Right cardiac atrium (tissue), 5 donors: ENCODE measurements around the gene PREX1. TPM values are rescaled to one million over a fixed set of nuclear protein-coding genes. Genes with fewer than 3 reads are reported as not detected.

Experiments
- ATAC-seq, 2 donors: fragments of 200-7000 bp; cut with Tn5 transposase; one replicate each; pipeline versions ENCODE4 v1.8.0 to v1.9.1; 2020; ENCODE audit warnings: moderate library complexity in 2 of 2, mild to moderate bottlenecking in 1 of 2
- DNase-seq, 3 donors: peaks; one replicate each; pipeline ENCODE4 v3.0.0-alpha.2; 2020
- H3K27ac ChIP-seq: one replicate; pipeline ENCODE4 v1.5.1; 2013; ENCODE audit warnings: mild to moderate bottlenecking, low read length, control low read depth, moderate library complexity
- H3K27me3 ChIP-seq: one replicate; pipeline ENCODE4 v1.6.1; 2013; ENCODE audit not compliant: control insufficient read depth, insufficient read depth
- H3K4me1 ChIP-seq: one replicate; pipeline ENCODE4 v1.6.1; 2013; ENCODE audit warnings: low read length; ENCODE audit not compliant: control insufficient read depth, insufficient read depth
- H3K4me3 ChIP-seq: one replicate; pipeline ENCODE4 v1.5.1; 2013; ENCODE audit warnings: low read length, control low read depth
- H3K9me3 ChIP-seq: one replicate; pipeline ENCODE4 v1.6.1; 2013; ENCODE audit warnings: low read length; ENCODE audit not compliant: control insufficient read depth
- WGBS: extraction: QIAGEN DNeasy Blood & Tissue Kit; methylation state at CpG from one replicate; pipeline ENCODE4 v1.1.7; 2013; 5-methylcytosine and 5-hydroxymethylcytosine counted together
- intact Hi-C, 4 donors: fragments of 100-400 bp; cut with DNase I; formaldehyde crosslinking; loops; one replicate each; pipeline versions ENCODE4 v1.11.0 to v1.14.0; 2022 to 2023
- polyA plus RNA-seq: library from polyadenylated mRNA; stranded (reverse); fragments of 200-250 nt; gene quantifications from one replicate; pipeline ENCODE4 v1.2.3, GENCODE V29; 2013
- total RNA-seq, 4 donors: library from RNA; stranded (reverse); fragmentation: NEBNext Ultra II Directional; extraction: Animal tissue kit (Norgen Biotek cat#: 25700); gene quantifications; one replicate each; pipeline ENCODE4 v1.2.1, GENCODE V29; 2021
- donor health status: healthy with polysubstance abuse.
- donor health status: DM: no; HTN: yes; CAD: no.
- donor health status: DM: no; HTN: no; CAD: no.
- donor health status: DM: no; HTN: yes; CAD: no; lungs with severe emphysema.
- donor health status: DM: yes; HTN: yes; CAD: no.

Gene PREX1
- total and polyA plus RNA-seq, 5 donors = 9.0 to 16.2 (median 13.9) TPM

GRCh38 chr20:48800177-48800576, 27.6 kb downstream of the PREX1 start:
- H3K4me1 ChIP-seq = peaks cover 7% of the 10 kb centered on the region
- H3K27me3 ChIP-seq = no peaks in the 10 kb centered on the region
- ATAC-seq (peak; percentile 52 to 53), DNase-seq (no peak)
- H3K9me3 ChIP-seq = no peaks in the 10 kb centered on the region
- 62% methylated on average over 4 of the region's 4 CpGs for WGBS
- H3K27ac ChIP-seq = peak overlapping the region; percentile 71
- intact Hi-C loops = loop anchor here in 1 of 4 donors (5.0 kb wide), 1 partner anchor 543 kb away; no protein-coding TSS in a partner anchor
- H3K4me3 ChIP-seq = no peak overlapping the region

GRCh38 chr20:48799328-48800105, 28.3 kb downstream of the PREX1 start:
- peaks cover 6% of the 10 kb centered on the region for H3K4me1 ChIP-seq
- H3K4me3 ChIP-seq = no peak overlapping the region
- intact Hi-C loops = loop anchor here in 1 of 4 donors (5.0 kb wide), 1 partner anchor 542 kb away; no protein-coding TSS in a partner anchor
- DNase-seq = no peak
- peak overlapping the region; percentile 71 for H3K27ac ChIP-seq
- H3K9me3 ChIP-seq = no peaks in the 10 kb centered on the region
- H3K27me3 ChIP-seq = no peaks in the 10 kb centered on the region
- 72% methylated on average over 12 of the region's 12 CpGs for WGBS
- no peak for ATAC-seq

GRCh38 chr20:48797850-48798747, 29.7 kb downstream of the PREX1 start:
- Histone ChIP-seq H3K27ac (no peak overlapping the region), H3K27me3 (no peaks in the 10 kb centered on the region), H3K4me1 (peaks cover 6% of the 10 kb centered on the region), H3K9me3 (no peaks in the 10 kb centered on the region), H3K4me3 (no peak overlapping the region)
- intact Hi-C loops = no loop called here
- ATAC-seq (no peak), DNase-seq (no peak)
- WGBS = 78% methylated on average over 11 of the region's 11 CpGs

- Histone ChIP-seq H3K4me1 (peaks cover 6% of the 10 kb centered on the region), H3K9me3 (no peaks in the 10 kb centered on the region), H3K27me3 (no peaks in the 10 kb centered on the region), H3K4me3 (no peak overlapping the region), H3K27ac (no peak overlapping the region)
- 80% methylated on average over 15 of the region's 15 CpGs for WGBS
- DNase-seq (peak in 2 of 3 donors; percentile 77 to 79), ATAC-seq (peak; percentile 53 to 58)
- intact Hi-C loops = no loop called here
These were observed 30.4 kb downstream of the PREX1 start for GRCh38 chr20:48797275-48797825.

GRCh38 chr20:48795732-48796131, 32.1 kb downstream of the PREX1 start:
- Histone ChIP-seq H3K27me3 (no peaks in the 10 kb centered on the region), H3K27ac (no peak overlapping the region), H3K9me3 (no peaks in the 10 kb centered on the region), H3K4me1 (peaks cover 5% of the 10 kb centered on the region), H3K4me3 (no peak overlapping the region)
- intact Hi-C loops = no loop called here
- no peak for ATAC-seq
- no peak for DNase-seq
- WGBS = 75% methylated on average over 5 of the region's 5 CpGs

GRCh38 chr20:48794816-48795457, 32.9 kb downstream of the PREX1 start:
- H3K27me3 ChIP-seq = no peaks in the 10 kb centered on the region
- no peaks in the 10 kb centered on the region for H3K9me3 ChIP-seq
- ATAC-seq (no peak), DNase-seq (no peak)
- intact Hi-C loops = no loop called here
- H3K4me3 ChIP-seq = no peak overlapping the region
- no peak overlapping the region for H3K27ac ChIP-seq
- 88% methylated on average over 5 of the region's 5 CpGs for WGBS
- peaks cover 5% of the 10 kb centered on the region for H3K4me1 ChIP-seq

GRCh38 chr20:48794360-48794759, 33.4 kb downstream of the PREX1 start:
- Histone ChIP-seq H3K4me3 (no peak overlapping the region), H3K9me3 (no peaks in the 10 kb centered on the region), H3K4me1 (peaks cover 3% of the 10 kb centered on the region), H3K27me3 (no peaks in the 10 kb centered on the region), H3K27ac (no peak overlapping the region)
- ATAC-seq = peak; percentile 7 to 22
- no peak for DNase-seq
- intact Hi-C loops = no loop called here
- WGBS = 50% methylated on average over 5 of the region's 5 CpGs

GRCh38 chr20:48793776-48794175, 34.0 kb downstream of the PREX1 start:
- intact Hi-C loops = no loop called here
- H3K4me1 ChIP-seq = peaks cover 6% of the 10 kb centered on the region

GRCh38 chr20:48791666-48792071, 36.1 kb downstream of the PREX1 start:
- no peak overlapping the region for H3K4me3 ChIP-seq
- no peak overlapping the region for H3K27ac ChIP-seq
- H3K9me3 ChIP-seq = no peaks in the 10 kb centered on the region
- H3K27me3 ChIP-seq = no peaks in the 10 kb centered on the region
- intact Hi-C loops = no loop called here
- DNase-seq (peak in 2 of 3 donors; percentile 65 to 72), ATAC-seq (peak; percentile 37 to 55)
- 45% methylated on average over 6 of the region's 6 CpGs for WGBS
- peaks cover 6% of the 10 kb centered on the region for H3K4me1 ChIP-seq

More at GRCh38 chr20:48793776-48794175, 34.0 kb downstream of the PREX1 start:
- ATAC-seq = no peak
- H3K9me3 ChIP-seq = no peaks in the 10 kb centered on the region
- WGBS = 78% methylated on average over 3 of the region's 3 CpGs
- DNase-seq = no peak
- no peak overlapping the region for H3K4me3 ChIP-seq
- no peak overlapping the region for H3K27ac ChIP-seq
- H3K27me3 ChIP-seq = no peaks in the 10 kb centered on the region

- 38% methylated on average over 11 of the region's 11 CpGs for WGBS
- Histone ChIP-seq H3K9me3 (no peaks in the 10 kb centered on the region), H3K4me3 (no peak overlapping the region), H3K27ac (no peak overlapping the region), H3K4me1 (peaks cover 6% of the 10 kb centered on the region), H3K27me3 (no peaks in the 10 kb centered on the region)
- intact Hi-C loops = no loop called here
- peak in 1 of 2 donors; percentile 34 for ATAC-seq
- DNase-seq = no peak
These were observed 36.8 kb downstream of the PREX1 start for GRCh38 chr20:48791014-48791413.
